ENCODE measurements around the gene DNAJB6.
A peak's percentile ranks its signal among the peaks of the same experiment; 100 is the strongest.

Gene DNAJB6

DNA sequence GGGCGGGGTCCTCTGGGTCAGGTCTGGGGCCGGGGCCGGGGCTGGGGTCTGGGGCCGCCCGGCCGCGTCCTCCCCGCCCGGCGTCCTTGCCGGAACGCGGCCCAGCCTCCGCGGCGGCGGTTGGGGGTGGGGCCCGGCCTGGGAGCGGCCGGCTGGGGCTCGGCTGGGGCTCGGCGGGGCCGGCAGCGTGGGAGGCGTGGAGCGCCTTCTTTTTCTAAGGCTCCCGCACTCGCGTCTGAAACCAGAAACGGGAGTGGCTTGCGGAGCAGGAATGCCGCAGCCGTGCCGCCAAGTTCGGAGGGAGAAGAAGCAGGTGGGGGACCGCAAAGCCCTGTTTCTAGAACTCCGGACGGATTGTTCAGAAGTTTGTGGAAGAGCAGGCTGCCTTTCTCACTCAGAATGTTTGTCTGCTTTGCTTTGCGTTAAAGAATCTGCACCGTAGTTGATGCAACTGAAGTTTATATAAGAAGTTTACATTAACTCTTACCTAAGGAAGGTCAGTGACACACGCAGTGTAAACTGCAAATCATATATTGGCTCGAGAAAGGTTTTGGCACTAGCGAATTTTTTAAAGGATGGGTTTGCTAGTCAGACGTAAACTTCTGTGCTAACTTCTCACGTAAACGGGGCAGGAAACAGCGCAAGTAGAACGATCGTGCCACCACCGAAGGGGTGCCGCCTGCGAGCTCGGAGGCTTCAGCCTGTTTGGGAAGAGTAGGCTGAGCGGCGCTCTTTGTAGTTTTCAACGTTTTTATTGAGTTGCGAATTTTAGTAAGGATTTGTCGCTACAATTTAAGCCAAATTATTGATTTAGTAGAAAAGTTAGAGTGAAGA is 729 bp downstream of the DNAJB6 start:
- TF ChIP-seq, protein P1, sequence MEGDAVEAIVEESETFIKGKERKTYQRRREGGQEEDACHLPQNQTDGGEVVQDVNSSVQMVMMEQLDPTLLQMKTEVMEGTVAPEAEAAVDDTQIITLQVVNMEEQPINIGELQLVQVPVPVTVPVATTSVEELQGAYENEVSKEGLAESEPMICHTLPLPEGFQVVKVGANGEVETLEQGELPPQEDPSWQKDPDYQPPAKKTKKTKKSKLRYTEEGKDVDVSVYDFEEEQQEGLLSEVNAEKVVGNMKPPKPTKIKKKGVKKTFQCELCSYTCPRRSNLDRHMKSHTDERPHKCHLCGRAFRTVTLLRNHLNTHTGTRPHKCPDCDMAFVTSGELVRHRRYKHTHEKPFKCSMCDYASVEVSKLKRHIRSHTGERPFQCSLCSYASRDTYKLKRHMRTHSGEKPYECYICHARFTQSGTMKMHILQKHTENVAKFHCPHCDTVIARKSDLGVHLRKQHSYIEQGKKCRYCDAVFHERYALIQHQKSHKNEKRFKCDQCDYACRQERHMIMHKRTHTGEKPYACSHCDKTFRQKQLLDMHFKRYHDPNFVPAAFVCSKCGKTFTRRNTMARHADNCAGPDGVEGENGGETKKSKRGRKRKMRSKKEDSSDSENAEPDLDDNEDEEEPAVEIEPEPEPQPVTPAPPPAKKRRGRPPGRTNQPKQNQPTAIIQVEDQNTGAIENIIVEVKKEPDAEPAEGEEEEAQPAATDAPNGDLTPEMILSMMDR (IDR thresholded peaks at IDR 0.05; ENCODE audit: low read depth, low read length) = no peak
- in situ Hi-C loops (cut with HindIII; ENCODE audit: low sequenced_read_pairs) = no loop called here
- H3K4me3 ChIP-seq (ENCODE audit: low read depth, low read length) = peak overlapping the region; percentile 89
- peak; percentile 55 for DNase-seq (ENCODE audit: low read depth, low spot score)

DNA sequence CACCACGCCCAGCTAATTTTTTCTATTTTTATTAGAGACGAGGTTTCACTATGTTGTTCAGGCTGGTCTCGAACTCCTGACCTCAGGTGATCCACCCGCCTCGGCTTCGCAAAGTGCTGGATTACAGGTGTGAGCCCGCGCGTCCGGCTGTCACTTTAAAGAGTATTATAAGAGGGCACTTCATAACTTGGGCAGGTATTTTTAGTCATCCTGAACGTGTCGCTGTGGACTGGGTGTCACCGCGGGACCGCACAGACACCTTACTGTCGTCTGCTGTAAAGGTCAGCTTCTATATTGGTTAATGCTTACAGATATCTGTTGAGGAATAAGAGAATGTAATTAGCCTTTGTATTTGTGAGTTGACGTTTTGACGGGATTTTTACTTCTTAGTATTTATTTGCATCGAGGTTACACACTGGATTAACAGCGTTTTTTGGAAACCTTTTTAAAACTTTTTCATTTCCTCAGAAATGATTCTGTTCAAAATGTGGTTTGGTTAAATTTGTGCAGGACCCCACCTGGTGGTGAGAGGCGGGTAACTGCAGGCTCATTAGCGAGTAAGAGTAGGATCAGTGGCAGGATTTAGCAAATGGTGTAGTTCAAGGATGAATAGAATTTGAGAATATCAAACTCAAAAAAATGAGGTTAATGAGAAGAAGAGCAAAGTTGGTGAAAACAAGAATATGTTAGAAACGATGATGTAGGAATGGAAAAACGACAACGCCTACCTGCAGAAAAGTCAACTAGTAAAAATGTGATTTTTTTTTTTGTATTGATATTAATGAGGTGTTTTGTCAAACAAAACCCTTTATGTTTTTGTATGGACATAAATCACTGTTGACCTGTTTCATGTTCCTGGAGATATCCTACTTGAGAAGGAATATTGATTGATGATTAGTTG is 3.2 kb downstream of the DNAJB6 start:
- peak; percentile 81 for DNase-seq (ENCODE audit: low read depth, low spot score)
- H3K4me3 ChIP-seq (ENCODE audit: low read depth, low read length) = no peak overlapping the region
- TF ChIP-seq, protein P1 (IDR thresholded peaks at IDR 0.05; ENCODE audit: low read depth, low read length) = peak; percentile 97
- in situ Hi-C loops (cut with HindIII; ENCODE audit: low sequenced_read_pairs) = no loop called here

DNA sequence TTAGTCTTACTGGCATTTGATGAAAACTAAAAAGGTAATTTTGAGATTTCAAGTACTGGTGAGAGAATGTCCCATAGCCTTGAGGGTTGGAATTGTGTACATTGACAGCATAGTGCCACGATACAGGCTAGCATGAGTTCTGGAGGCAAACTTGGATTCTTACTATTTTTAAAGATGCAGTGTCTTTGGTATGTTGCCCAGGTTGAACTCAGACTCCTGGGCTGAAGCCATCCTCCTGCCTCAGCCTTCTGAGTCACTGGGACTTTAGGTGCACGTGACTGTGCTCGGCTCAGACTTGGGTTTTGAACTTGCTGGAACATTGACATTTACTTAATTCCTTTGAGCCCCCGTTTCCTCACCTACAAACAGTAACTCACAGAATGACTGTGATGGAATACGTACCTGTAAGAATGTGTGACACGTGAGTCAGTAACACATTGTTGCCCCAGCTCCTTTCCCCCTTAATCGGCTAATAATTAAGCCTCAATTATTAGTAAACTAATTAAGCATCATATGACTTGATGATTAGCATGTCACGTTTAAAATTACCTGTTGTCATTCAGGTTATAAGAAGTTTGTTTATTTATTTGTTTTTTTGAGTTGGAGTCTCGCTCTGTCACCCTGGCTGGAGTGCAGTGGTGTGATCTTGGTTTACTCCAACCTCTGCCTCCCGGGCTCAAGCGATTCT is 10.6 kb downstream of the DNAJB6 start:
- in situ Hi-C loops (cut with HindIII; ENCODE audit: low sequenced_read_pairs) = no loop called here
- TF ChIP-seq, protein P1 (IDR thresholded peaks at IDR 0.05; ENCODE audit: low read depth, low read length) = no peak
- DNase-seq (ENCODE audit: low read depth, low spot score) = peak; percentile 89
- H3K4me3 ChIP-seq (ENCODE audit: low read depth, low read length) = no peak overlapping the region

DNA sequence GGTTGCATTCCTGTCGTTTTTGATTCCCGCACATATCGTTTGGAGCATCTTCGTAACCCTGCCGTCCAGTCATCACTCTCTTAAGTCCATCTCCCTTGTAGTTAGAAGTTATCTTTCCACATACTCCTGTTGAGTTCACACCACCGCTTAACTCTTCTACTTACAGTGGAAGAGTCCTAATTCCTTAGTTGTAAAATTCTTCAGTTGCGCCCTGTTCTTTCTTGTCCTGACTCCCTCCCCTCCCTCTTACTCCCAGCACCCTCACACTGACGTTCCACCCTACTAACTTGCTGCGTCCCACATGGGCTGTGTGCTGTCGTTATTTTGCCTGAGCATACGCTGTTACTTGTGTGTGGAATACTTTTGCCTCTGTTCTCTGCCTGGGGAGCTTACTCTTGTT is 11.7 kb downstream of the DNAJB6 start:
- TF ChIP-seq, protein P1 (IDR thresholded peaks at IDR 0.05; ENCODE audit: low read depth, low read length) = no peak
- in situ Hi-C loops (cut with HindIII; ENCODE audit: low sequenced_read_pairs) = no loop called here
- DNase-seq (ENCODE audit: low read depth, low spot score) = no peak
- no peak overlapping the region for H3K4me3 ChIP-seq (ENCODE audit: low read depth, low read length)

DNA sequence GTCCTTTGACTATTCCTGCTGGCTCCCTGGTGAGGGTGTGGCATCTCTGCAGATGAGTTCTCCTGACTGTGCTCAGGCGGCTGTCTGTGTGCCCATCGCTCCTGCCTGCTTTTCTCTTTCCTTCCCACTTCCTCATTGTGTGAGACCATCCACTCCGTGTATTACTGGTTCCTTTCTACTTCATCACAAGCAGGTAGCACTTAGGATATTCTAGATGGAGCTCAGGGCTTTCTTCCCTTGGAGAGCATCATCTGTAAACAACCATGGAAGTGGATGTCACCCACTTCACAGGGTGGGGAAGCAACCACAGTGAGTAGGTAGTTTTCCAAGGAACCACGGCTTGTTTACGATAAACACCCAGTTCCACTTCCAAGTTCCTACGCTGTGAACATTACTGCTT is 15.7 kb downstream of the DNAJB6 start:
- DNase-seq (ENCODE audit: low read depth, low spot score) = no peak
- no peak overlapping the region for H3K4me3 ChIP-seq (ENCODE audit: low read depth, low read length)
- in situ Hi-C loops (cut with HindIII; ENCODE audit: low sequenced_read_pairs) = no loop called here
- TF ChIP-seq, protein P1 (IDR thresholded peaks at IDR 0.05; ENCODE audit: low read depth, low read length) = no peak
